SKM-1 (cell line): ENCODE measurements around the gene CLMN.

Experiments
- DNase-seq: peaks from one replicate; lab custom pipeline; 2025; ENCODE audit not compliant: unreplicated experiment; lab: John Stamatoyannopoulos, UW

The CLMN gene

GRCh38 chr14:95174184-95174792 is 145.4 kb downstream of the CLMN start:
- DNase-seq = no peak

- peak; percentile 39 for DNase-seq
Observed at GRCh38 chr14:95173518-95173917, 146.2 kb downstream of the CLMN start.

GRCh38 chr14:95167177-95167576 is 152.5 kb downstream of the CLMN start:
- DNase-seq = no peak

- no peak for DNase-seq
Observed at GRCh38 chr14:95165517-95165916, 154.2 kb downstream of the CLMN start.

GRCh38 chr14:95164506-95164905 is 155.2 kb downstream of the CLMN start:
- DNase-seq = no peak

- no peak for DNase-seq
Observed at GRCh38 chr14:95163666-95164065, 156.0 kb downstream of the CLMN start.

GRCh38 chr14:95163132-95163531 is 156.6 kb downstream of the CLMN start:
- no peak for DNase-seq

- no peak for DNase-seq
Observed at GRCh38 chr14:95162641-95163040, 157.1 kb downstream of the CLMN start.

GRCh38 chr14:95157327-95158189 is 162.2 kb downstream of the CLMN start, which contains the start of gene DICER1:
DICER1 (minus strand) TSS chr14:95157529; CDS start chr14:95133458, 24,071 bp downstream.
- peak; percentile 3 for DNase-seq

- DNase-seq = no peak
Observed at GRCh38 chr14:95157048-95157326, 162.7 kb downstream of the CLMN start.

- no peak for DNase-seq
Observed at GRCh38 chr14:95156161-95157047, 163.3 kb downstream of the CLMN start.

- DNase-seq = no peak
Observed at GRCh38 chr14:95155045-95155444, 164.7 kb downstream of the CLMN start.

- DNase-seq = no peak
Observed at GRCh38 chr14:95153866-95154265, 165.8 kb downstream of the CLMN start.

GRCh38 chr14:95151561-95151960 is 168.1 kb downstream of the CLMN start:
- DNase-seq = no peak

- no peak for DNase-seq
Observed at GRCh38 chr14:95150910-95151309, 168.8 kb downstream of the CLMN start.

- DNase-seq = no peak
Observed at GRCh38 chr14:95149441-95149840, 170.3 kb downstream of the CLMN start.

GRCh38 chr14:95147597-95147996 is 172.1 kb downstream of the CLMN start:
- DNase-seq = no peak

- DNase-seq = no peak
Observed at GRCh38 chr14:95146079-95146771, 173.5 kb downstream of the CLMN start.

- no peak for DNase-seq
Observed at GRCh38 chr14:95144849-95145248, 174.9 kb downstream of the CLMN start.

- no peak for DNase-seq
Observed at GRCh38 chr14:95143808-95144620, 175.7 kb downstream of the CLMN start.
